H1 (cell line): ENCODE data around the gene ANK2.

Experiments
- CREB1 ChIP-seq: IDR thresholded peaks from 2 replicates; pipeline ENCODE4 v1.6.1; 2012; ENCODE audit warnings: inconsistent platforms
- EGR1 ChIP-seq: IDR thresholded peaks from 2 replicates; pipeline ENCODE4 v1.6.1; 2011; ENCODE audit warnings: low read depth, low read length, borderline replicate concordance
- EP300 ChIP-seq, 2 experiments: IDR thresholded peaks; 1 replicate in 1 of 2; 2 replicates in 1 of 2; pipeline ENCODE4 v1.6.1; 2011 to 2012; ENCODE audit warnings: low read depth in 2 of 2, low read length in 2 of 2, mild to moderate bottlenecking in 2 of 2, borderline replicate concordance in 1 of 2, inconsistent platforms in 1 of 2, moderate library complexity in 1 of 2
- EZH2 ChIP-seq: fragments of 200-600 bp; sonication (generic); IDR thresholded peaks from 2 replicates; pipeline ENCODE4 v1.7.1; 2012; ENCODE audit warnings: low read depth, mild to moderate bottlenecking, moderate library complexity, low read length, inconsistent platforms; ENCODE audit not compliant: severe bottlenecking
- FOSL1 ChIP-seq: IDR thresholded peaks from 2 replicates; pipeline ENCODE4 v1.6.1; 2011; ENCODE audit warnings: mild to moderate bottlenecking, low read depth, low read length, moderate library complexity; ENCODE audit not compliant: insufficient read depth
- KDM1A ChIP-seq: fragments of 200-600, 300-600 bp; sonication (generic); IDR thresholded peaks from 2 replicates; pipeline ENCODE4 v1.7.1; 2016; ENCODE audit warnings: mild to moderate bottlenecking, low read length, borderline replicate concordance
- NRF1 ChIP-seq: IDR thresholded peaks from 2 replicates; pipeline ENCODE4 v1.6.1; 2011; ENCODE audit warnings: mild to moderate bottlenecking, low read depth, low read length, improper control_type of control experiment
- RAD21 ChIP-seq, 2 experiments: IDR thresholded peaks in 1 of 2; conservative IDR thresholded peaks in 1 of 2; 2 replicates each; pipeline ENCODE4 v1.6.1; 2011; ENCODE audit warnings: low read depth in 2 of 2, low read length in 2 of 2, improper control_type of control experiment in 1 of 2, inconsistent platforms in 1 of 2, mild to moderate bottlenecking in 1 of 2, moderate library complexity in 1 of 2
- TAF1 ChIP-seq: IDR thresholded peaks from 2 replicates; pipeline ENCODE4 v1.6.1; 2011; ENCODE audit warnings: mild to moderate bottlenecking, low read depth, low read length
- ZNF274 ChIP-seq: IDR thresholded peaks from 2 replicates; pipeline ENCODE4 v1.7.0; 2012; ENCODE audit warnings: low read length, borderline replicate concordance; ENCODE audit errors: extremely low read depth
- TF ChIP-seq, protein P1 (sequence below), 3 experiments: IDR thresholded peaks; 1 replicate in 2 of 3; 2 replicates in 1 of 3; pipeline versions ENCODE4 v1.5.1 to v1.6.1; 2011; ENCODE audit warnings: low read length in 3 of 3, mild to moderate bottlenecking in 3 of 3, inconsistent platforms in 2 of 3, low read depth in 1 of 3, moderate library complexity in 1 of 3; ENCODE audit not compliant: insufficient read depth in 1 of 3; ENCODE audit errors: control extremely low read depth in 1 of 3
- TF ChIP-seq, protein P2 (sequence below): IDR thresholded peaks from 2 replicates; pipeline ENCODE4 v1.6.1; 2012; ENCODE audit warnings: inconsistent platforms

DNA sequence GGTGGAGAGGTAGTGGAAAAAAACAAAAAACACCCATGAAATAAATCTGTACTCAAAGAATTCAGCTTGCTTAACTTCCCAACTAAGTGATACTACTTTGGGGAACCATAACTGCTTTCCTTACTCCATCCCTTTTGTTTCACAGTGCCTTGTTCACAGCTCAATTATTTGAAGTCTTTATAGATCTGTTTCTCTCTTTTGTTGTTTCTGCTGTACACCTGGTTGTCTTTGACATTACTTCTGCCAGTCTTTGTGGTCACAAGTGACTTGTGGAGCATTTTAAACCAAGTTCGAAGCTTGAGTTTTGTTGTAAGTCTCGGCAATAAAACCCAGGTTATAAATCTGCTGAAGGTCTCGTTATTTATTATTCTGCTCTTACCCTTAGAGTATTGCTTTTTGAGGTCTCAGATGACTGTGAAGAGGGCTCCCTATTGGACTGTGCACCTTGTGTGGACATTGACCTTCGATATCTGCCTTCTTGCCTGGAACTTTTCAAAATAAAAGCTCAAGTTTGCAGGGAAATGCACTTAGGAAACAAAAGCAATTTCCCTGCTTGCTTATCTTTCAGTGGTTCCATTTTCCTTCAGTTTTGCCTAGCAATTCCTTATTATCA lies 59.8 kb downstream of the ANK2 start:
- TF ChIP-seq, protein P1, sequence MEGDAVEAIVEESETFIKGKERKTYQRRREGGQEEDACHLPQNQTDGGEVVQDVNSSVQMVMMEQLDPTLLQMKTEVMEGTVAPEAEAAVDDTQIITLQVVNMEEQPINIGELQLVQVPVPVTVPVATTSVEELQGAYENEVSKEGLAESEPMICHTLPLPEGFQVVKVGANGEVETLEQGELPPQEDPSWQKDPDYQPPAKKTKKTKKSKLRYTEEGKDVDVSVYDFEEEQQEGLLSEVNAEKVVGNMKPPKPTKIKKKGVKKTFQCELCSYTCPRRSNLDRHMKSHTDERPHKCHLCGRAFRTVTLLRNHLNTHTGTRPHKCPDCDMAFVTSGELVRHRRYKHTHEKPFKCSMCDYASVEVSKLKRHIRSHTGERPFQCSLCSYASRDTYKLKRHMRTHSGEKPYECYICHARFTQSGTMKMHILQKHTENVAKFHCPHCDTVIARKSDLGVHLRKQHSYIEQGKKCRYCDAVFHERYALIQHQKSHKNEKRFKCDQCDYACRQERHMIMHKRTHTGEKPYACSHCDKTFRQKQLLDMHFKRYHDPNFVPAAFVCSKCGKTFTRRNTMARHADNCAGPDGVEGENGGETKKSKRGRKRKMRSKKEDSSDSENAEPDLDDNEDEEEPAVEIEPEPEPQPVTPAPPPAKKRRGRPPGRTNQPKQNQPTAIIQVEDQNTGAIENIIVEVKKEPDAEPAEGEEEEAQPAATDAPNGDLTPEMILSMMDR (IDR thresholded peaks at IDR 0.05; ENCODE audit: control extremely low read depth in 1 of 3, insufficient read depth in 1 of 3, low read depth in 1 of 3, low read length in 3 of 3): no peak
- no peak for TF ChIP-seq EGR1
- TF ChIP-seq TAF1: no peak
- TF ChIP-seq FOSL1: no peak
- TF ChIP-seq RAD21 (IDR thresholded peaks at IDR 0.05 in 1 of 2, conservative IDR thresholded peaks at IDR 0.05 in 1 of 2; ENCODE audit: low read depth in 2 of 2, low read length in 2 of 2): no peak
- TF ChIP-seq ZNF274: no peak
- TF ChIP-seq, protein P2, sequence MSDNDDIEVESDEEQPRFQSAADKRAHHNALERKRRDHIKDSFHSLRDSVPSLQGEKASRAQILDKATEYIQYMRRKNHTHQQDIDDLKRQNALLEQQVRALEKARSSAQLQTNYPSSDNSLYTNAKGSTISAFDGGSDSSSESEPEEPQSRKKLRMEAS: no peak
- TF ChIP-seq EZH2: no peak
- no peak for TF ChIP-seq EP300 (IDR thresholded peaks at IDR 0.05; ENCODE audit: borderline replicate concordance in 1 of 2, low read depth in 2 of 2, low read length in 2 of 2)
- no peak for TF ChIP-seq NRF1
- TF ChIP-seq CREB1: no peak
- TF ChIP-seq KDM1A: no peak
